HepG2 (cell line): ENCODE data around the gene AFTPH.

Source experiments
- CTCF ChIP-seq: sonication (generic); formaldehyde crosslinking; IDR thresholded peaks from 2 replicates; pipeline ENCODE4 v1.5.0; 2020; ENCODE audit warnings: mild to moderate bottlenecking, missing genetic modification reagents, moderate library complexity
- KDM6A ChIP-seq: IDR thresholded peaks from 2 replicates; pipeline ENCODE4 v1.6.1; 2016; ENCODE audit warnings: low read depth
- PRMT3 ChIP-seq: sonication (generic); formaldehyde crosslinking; IDR thresholded peaks from 2 replicates; pipeline ENCODE4 v1.8.1; 2022; ENCODE audit warnings: low read depth, mild to moderate bottlenecking, moderate library complexity, missing genetic modification reagents, borderline replicate concordance
- YEATS4 ChIP-seq: sonication (generic); formaldehyde crosslinking; IDR thresholded peaks from 2 replicates; pipeline ENCODE4 v1.4.0; 2020; ENCODE audit warnings: missing genetic modification reagents, borderline replicate concordance
- ZKSCAN8 ChIP-seq: IDR thresholded peaks from 2 replicates; pipeline ENCODE4 v1.6.1; 2016; ENCODE audit warnings: borderline replicate concordance, missing genetic modification reagents, missing compliant biosample characterization
- ZNF414 ChIP-seq: sonication (generic); formaldehyde crosslinking; IDR thresholded peaks from 2 replicates; pipeline ENCODE4 v1.5.0; 2020; ENCODE audit warnings: missing genetic modification reagents

- TF ChIP-seq YEATS4 (no peak), KDM6A (CRISPR knock-in tag) (no peak), ZNF414 (CRISPR knock-in tag) (no peak), PRMT3 (CRISPR knock-in tag) (no peak), CTCF (CRISPR knock-in tag) (no peak), ZKSCAN8 (CRISPR knock-in tag) (no peak)
These were observed 80.9 kb downstream of the AFTPH start for GRCh38 chr2:64605026-64605471.
